ENCODE results near the gene CAPS. TPM values are rescaled to one million over a fixed set of nuclear protein-coding genes. Genes with fewer than 3 reads are reported as not detected.

The CAPS gene
- total RNA-seq, 1 donor from 2014 or later, result 9.3 TPM

DNA sequence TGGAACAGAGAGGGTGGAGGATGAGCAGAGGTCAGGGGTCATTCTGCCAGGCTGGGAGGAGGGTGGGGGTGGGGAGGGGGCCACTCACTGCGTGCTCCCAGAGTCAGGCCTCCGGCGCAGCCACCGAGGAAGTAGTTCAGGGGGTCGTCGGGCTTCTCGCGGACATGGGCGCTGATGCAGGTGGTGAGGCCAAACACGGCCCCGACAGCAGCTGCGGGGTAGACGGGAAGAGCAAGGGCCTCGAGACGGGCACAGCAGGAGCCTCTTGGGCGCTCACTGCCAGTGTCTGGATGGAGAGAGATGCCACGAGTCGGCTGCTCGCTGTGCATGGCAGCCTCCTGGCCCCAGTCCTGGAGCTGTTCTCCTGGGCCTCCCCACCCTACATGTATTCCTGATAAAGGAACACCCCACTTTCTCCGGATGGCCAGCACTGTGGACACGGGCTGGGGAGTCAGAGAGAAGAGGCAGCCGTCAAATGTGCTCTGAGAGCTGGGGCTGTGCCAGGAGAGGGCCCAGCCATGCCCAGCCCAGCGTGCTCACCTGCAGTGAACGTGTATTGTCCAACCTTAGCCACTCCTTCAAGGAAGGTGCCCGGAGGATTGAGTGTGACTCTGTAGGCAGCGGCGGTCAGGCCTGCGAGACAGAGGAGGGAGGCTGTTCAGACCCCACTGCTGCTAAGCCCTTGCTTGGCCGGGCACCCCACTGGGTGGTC is 17.5 kb upstream of the CAPS start:
- Mint-ChIP-seq H3K27ac (ENCODE audit: unreplicated experiment) (no peak overlapping the region), H3K36me3 (ENCODE audit: low read depth, unreplicated experiment) (no peaks in the 10 kb centered on the region), H3K4me1 (ENCODE audit: unreplicated experiment) (no peaks in the 10 kb centered on the region), H3K27me3 (ENCODE audit: unreplicated experiment) (peaks cover 8% of the 10 kb centered on the region), H3K9me3 (ENCODE audit: unreplicated experiment) (no peaks in the 10 kb centered on the region), H3K4me3 (ENCODE audit: unreplicated experiment) (no peak overlapping the region)
- no peak for DNase-seq (ENCODE audit: low spot score)
- TF ChIP-seq, protein P1, sequence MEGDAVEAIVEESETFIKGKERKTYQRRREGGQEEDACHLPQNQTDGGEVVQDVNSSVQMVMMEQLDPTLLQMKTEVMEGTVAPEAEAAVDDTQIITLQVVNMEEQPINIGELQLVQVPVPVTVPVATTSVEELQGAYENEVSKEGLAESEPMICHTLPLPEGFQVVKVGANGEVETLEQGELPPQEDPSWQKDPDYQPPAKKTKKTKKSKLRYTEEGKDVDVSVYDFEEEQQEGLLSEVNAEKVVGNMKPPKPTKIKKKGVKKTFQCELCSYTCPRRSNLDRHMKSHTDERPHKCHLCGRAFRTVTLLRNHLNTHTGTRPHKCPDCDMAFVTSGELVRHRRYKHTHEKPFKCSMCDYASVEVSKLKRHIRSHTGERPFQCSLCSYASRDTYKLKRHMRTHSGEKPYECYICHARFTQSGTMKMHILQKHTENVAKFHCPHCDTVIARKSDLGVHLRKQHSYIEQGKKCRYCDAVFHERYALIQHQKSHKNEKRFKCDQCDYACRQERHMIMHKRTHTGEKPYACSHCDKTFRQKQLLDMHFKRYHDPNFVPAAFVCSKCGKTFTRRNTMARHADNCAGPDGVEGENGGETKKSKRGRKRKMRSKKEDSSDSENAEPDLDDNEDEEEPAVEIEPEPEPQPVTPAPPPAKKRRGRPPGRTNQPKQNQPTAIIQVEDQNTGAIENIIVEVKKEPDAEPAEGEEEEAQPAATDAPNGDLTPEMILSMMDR (IDR thresholded peaks at IDR 0.05; ENCODE audit: unreplicated experiment), result no peak

DNA sequence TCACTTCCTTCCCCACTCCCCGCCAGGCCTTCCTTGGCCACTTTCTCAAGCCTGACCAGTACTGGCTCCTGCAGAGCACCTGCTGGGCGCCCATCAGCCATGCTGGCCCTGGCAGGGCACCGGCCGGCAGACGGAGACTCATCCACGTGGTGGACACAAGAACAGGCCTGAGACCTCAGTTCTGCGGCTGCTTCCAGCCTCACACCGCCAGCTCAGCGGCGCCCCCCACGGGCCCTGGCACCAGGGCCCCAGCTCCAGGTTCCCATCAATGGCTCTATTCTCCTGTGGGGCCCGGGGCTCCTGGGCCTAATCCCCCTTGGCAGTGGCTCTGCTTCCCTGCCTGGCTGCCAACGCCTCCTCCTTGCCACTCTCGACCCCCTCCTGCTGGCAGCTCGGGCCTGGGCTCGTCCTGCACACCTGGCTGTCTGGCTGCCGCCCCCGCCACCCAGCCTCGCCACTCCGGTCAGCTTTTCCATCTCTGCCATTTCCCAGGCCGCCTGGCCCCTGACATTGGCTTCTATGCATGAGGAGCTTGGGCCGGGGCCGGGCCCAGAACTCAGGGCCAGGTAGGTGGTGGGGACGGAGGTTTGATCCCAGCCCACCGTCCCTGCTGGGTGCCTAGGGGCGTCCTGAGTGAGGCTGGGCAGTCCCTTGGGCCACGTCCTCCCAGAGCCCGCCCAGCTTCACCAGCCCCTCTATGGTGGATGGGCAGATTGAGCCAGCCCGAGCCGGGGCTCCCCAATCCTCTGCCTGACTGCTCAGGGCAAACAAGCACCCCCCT is 16.7 kb upstream of the CAPS start:
- TF ChIP-seq, protein P1 (IDR thresholded peaks at IDR 0.05; ENCODE audit: unreplicated experiment), result peak; percentile 27

DNA sequence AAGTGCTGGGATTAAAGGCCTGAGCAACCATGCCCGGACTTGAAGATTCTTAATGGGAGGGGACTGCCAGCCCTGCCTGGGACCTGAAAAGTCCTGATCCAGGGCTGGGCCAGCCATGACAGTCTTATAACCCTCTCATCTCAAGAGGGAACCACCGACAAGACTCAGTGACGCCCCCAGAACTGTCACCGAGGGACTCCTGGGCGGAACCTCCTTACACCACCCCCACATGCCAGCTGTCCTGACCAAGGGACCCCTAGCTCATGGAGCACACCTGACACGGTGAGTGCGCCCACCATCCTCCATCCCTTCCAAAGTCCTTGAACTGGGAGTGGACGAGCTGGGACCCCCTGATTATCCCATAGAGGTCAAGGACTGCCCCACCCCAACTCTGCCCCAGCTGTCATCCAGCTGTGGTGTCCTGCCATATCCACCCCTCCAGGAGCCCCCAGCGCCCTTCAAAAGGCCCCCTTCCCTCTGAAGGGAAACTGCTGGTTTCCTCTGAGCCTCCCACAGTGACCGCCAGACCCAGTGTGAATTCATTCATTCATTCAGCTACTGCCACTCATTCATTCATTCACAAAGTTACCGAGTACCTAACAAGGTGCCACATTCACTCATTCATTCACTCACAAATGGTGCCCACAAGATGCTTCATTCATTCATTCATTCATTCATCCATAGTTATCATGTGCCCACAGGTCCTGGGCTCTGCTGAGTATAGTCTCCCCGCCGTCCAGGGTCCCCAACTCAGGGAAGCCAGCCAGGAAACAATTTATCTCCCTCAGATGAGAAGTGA is 14.1 kb upstream of the CAPS start:
- no peaks in the 10 kb centered on the region for H3K36me3 Mint-ChIP-seq (ENCODE audit: low read depth, unreplicated experiment)

More for the DNA sequence above, 16.7 kb upstream of the CAPS start:
- Mint-ChIP-seq H3K4me1 (ENCODE audit: unreplicated experiment) (no peaks in the 10 kb centered on the region), H3K4me3 (ENCODE audit: unreplicated experiment) (no peak overlapping the region), H3K27ac (ENCODE audit: unreplicated experiment) (no peak overlapping the region), H3K27me3 (ENCODE audit: unreplicated experiment) (peaks cover 9% of the 10 kb centered on the region), H3K36me3 (ENCODE audit: low read depth, unreplicated experiment) (no peaks in the 10 kb centered on the region), H3K9me3 (ENCODE audit: unreplicated experiment) (no peaks in the 10 kb centered on the region)
- no peak for DNase-seq (ENCODE audit: low spot score)

DNA sequence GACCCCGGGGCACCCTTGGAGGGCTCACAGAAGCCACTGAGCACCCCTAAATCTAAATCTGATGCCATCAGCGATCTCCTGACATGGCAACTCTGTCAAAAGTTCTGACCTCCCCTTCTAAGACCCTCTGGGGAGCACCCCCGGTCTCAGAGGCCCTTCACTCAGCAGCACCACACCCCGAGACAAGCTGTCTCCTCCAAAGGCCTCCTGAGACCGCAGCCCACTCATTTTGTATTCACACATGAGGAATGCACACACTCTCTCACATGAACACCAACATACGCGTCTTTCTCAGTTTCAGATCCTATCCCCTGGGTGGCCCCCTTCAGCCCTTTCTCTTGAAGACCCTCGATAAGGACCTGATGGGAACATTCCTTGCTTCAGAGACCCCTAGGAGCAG is 13.1 kb upstream of the CAPS start:
- no peaks in the 10 kb centered on the region for H3K9me3 Mint-ChIP-seq (ENCODE audit: unreplicated experiment)
- DNase-seq (ENCODE audit: low spot score), result no peak
- H3K27me3 Mint-ChIP-seq (ENCODE audit: unreplicated experiment), result peaks cover 14% of the 10 kb centered on the region
- H3K4me3 Mint-ChIP-seq (ENCODE audit: unreplicated experiment), result no peak overlapping the region
- peaks cover 5% of the 10 kb centered on the region for H3K4me1 Mint-ChIP-seq (ENCODE audit: unreplicated experiment)
- H3K36me3 Mint-ChIP-seq (ENCODE audit: low read depth, unreplicated experiment), result no peaks in the 10 kb centered on the region
- H3K27ac Mint-ChIP-seq (ENCODE audit: unreplicated experiment), result peak overlapping the region; percentile 25
- TF ChIP-seq, protein P1 (IDR thresholded peaks at IDR 0.05; ENCODE audit: unreplicated experiment), result no peak

More for the DNA sequence above, 14.1 kb upstream of the CAPS start:
- DNase-seq (ENCODE audit: low spot score), result no peak
- peaks cover 17% of the 10 kb centered on the region for H3K27me3 Mint-ChIP-seq (ENCODE audit: unreplicated experiment)
- H3K9me3 Mint-ChIP-seq (ENCODE audit: unreplicated experiment), result no peaks in the 10 kb centered on the region
- TF ChIP-seq, protein P1 (IDR thresholded peaks at IDR 0.05; ENCODE audit: unreplicated experiment), result no peak
- no peak overlapping the region for H3K27ac Mint-ChIP-seq (ENCODE audit: unreplicated experiment)
- H3K4me1 Mint-ChIP-seq (ENCODE audit: unreplicated experiment), result peaks cover 5% of the 10 kb centered on the region
- H3K4me3 Mint-ChIP-seq (ENCODE audit: unreplicated experiment), result no peak overlapping the region

Measured in endothelial cell (in vitro differentiated cells).